Anterior cingulate cortex (tissue), 58 donors: ENCODE measurements around the gene EXOC2.
A peak's percentile ranks its signal among the peaks of the same experiment; 100 is the strongest.

ENCODE experiments used
- DNase-seq, 58 donors: peaks; one replicate each; lab custom pipeline; 2025; lab: John Stamatoyannopoulos, UW

EXOC2 gene

GRCh38 chr6:505374-505773, 187.6 kb downstream of the EXOC2 start:
- no peak for DNase-seq

- no peak for DNase-seq
Observed at GRCh38 chr6:504446-504980, 188.4 kb downstream of the EXOC2 start.

GRCh38 chr6:503610-504362, 189.2 kb downstream of the EXOC2 start:
- DNase-seq = no peak

- DNase-seq = no peak
Observed at GRCh38 chr6:502761-503160, 190.2 kb downstream of the EXOC2 start.

DNA sequence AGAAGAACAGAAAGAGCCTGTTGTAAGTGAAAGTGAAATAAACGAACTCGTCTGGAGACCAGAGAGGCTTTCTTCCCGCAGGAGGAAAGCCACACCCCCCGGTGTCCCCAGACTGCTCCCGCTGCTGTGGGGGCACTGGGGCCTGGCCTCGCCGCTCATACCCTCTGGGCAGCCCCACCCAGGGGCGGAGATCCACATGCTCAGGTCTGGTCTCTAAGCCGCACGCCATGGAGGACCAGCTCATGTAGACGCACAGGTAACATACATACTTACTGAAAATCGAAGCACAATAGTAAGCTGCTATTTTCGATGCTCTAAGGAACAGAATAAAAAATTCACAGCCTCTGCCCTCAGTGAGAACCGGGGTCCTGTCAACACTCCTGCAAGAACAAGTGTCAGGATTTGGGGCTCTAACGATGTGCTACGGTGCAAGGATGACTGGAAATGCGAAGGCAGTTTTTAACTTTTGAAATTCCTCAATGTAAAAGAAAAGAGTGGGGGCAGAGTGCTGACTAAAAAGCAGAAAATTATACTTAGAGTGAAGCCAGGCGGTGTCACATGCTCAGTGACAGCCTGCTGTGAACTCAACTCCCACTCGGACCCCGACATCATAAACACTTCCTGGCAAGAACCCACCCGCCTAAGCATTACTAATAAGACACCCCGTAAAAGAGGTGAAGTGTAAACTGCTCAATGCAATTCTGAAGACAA, 190.9 kb downstream of the EXOC2 start:
- DNase-seq = no peak

DNA sequence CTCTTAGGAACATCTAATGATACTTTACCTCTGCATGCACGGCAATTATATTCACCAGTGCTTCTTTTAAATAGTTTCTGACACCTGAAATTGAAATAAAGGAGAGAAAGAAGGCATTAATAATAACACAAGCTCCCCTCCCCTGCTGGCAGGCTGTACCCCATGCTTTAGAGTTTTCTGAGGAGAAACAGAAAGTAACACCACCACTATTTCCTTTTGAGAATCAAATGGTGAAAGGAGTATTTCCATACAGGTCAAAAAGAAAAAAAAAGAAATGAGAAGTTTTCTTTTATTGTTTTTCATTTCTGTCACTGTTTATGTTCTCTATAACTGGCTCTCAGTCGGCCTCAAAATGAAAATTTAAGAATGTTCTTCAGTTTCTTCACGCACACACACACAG, 193.3 kb downstream of the EXOC2 start:
- no peak for DNase-seq

DNA sequence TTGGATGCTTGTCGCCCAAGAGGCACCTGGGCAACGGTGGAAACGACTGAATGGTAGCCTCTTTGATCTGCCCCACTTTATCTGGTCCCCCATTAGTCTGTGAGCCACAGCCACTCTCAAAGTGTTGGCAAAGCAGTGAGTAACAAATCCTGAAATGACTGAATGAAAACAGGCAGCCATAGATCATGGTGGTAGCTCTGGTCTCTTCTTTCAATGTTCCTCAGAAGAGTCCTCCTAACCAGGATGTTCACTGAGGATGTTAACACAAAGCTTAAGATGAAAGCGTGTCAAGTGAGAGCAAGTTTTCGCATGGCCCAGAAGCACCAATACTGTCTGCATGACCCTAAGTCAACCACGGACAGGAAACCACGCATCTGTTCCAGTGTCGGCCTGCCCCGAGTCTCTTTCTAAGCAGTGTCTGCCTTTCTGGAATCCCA, 194.1 kb downstream of the EXOC2 start:
- DNase-seq = no peak

DNA sequence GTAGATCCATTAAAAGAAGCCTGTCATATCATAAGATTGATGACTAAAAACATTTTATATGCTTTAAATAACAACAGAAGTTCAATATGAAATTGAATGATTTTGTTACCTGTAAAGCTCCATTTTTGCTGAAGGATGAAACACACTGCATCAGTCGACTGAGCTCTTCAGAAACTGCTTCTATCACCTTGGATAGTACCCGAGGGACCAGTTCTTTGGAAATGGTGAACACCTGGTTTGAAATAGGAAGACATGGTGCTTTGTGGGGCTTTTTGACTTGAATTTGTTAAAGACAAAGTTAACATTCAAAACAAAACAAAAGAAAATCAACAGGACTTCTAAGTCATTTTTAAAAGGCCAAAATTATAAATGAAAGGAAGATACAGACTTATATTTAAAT, 195.7 kb downstream of the EXOC2 start:
- DNase-seq = no peak

DNA sequence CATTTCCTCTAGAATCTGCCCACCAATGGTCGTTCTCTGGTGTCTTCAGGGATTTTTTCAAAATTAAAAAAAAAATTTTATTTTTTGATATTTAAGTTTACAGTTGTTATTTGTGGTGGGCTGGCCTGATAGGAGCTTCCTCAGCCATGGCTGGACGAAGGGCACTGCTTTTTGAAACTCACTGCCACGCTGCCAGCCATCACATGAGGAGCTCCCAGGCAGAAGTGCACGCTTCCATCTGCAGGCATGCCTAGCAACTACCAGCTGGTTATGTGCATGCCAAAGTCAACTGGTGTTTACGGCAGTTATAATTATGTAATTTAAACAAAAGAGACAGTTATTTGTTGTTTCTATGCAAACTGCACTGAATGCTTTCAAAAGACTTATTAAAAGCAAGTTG, 196.3 kb downstream of the EXOC2 start:
- peak in 1 of 58 donors; percentile 18 for DNase-seq

GRCh38 chr6:494394-494793, 198.5 kb downstream of the EXOC2 start:
- no peak for DNase-seq

- DNase-seq = no peak
Observed at GRCh38 chr6:493840-494239, 199.1 kb downstream of the EXOC2 start.

- no peak for DNase-seq
Observed at GRCh38 chr6:492816-493414, 200.0 kb downstream of the EXOC2 start.

GRCh38 chr6:492178-492577, 200.8 kb downstream of the EXOC2 start:
- DNase-seq = no peak

- no peak for DNase-seq
Observed at GRCh38 chr6:491233-491632, 201.7 kb downstream of the EXOC2 start.

DNA sequence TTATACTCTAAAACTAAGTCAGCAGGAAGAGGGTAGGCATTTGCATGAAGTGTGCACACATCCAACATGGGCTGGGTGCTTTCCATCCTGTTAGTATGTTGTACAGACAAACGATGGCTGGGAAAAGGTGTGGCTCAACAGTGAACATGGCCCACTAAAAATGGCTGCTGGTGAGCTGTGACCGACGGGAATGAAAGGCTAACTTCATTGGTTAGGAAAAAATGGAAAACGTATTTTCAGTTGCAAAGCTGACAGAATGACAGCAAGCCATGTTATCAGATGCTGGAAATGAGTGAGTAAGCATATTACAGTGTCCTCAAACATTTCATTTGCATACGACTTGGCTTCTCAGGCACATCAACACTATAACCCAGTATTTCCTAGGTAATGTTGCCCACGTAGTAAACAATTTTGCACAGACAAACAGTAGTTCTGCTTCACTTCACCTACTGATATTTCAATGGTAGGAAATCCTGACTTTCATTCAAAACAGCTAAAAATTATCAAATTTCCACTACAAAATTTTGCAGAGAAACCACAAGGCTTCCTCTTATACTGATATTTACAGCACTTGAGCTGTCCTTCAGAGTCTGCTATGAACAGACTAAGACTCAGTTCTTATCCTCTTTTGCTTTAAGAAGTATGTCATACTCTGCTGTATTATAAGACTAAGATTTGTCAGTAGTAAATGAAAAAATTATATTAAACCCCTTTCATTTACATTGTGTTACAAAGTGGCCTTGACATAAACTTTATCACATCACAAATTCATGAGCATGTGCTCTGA, 202.5 kb downstream of the EXOC2 start:
- DNase-seq = no peak

DNA sequence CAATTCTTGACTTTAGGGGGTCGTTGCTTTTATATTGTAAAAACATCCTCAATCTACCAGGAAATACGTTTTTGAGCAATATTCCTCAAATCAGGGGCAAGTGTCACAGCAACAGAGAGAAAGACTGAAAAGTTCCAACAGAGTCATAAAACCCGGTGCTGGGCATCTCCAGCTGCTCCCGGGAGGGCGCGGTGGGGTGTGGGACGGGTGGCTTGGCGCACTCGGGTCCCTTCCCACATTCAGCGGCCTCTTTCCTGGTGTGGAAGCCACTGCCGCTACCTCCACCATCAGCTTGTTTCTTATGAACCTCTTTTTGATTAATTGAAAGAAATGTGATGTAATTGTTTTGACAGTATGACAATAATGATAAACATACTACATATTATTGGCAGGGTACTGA, 203.2 kb downstream of the EXOC2 start:
- DNase-seq = no peak

DNA sequence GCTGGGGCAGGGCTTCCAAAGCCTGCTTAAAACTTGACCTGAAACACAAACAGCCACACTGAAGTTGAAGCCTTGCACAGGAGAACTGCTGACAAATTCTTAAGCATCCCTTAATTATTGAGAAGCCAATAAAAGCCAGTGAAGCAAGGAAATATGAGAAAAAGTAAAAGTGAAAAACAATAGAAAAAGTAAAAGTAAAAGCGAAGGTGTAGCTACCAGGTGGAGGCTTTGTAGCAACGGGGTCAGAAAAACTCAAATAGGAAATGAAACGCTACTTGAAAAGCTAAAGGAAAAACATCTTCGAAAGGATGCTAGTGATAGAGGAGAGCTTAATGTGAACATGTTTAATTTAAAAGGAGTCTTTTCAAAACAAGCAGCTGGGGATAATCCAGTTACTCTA, 203.9 kb downstream of the EXOC2 start:
- DNase-seq = no peak

GRCh38 chr6:487956-488355, 205.0 kb downstream of the EXOC2 start:
- DNase-seq = peak in 55 of 58 donors; percentile 22 to 96 (median 81)

- DNase-seq = no peak
Observed at GRCh38 chr6:485655-486170, 207.2 kb downstream of the EXOC2 start.

GRCh38 chr6:484746-485145, 208.2 kb downstream of the EXOC2 start:
- no peak for DNase-seq
